Urothelium cell line (cell line): ENCODE results near the gene C2orf92.

Experiments
- DNase-seq: peaks from one replicate; pipeline ENCODE4 v3.0.0; 2011; ENCODE audit warnings: low spot score, mixed read lengths
- FAIRE-seq: peaks from 2 replicates; lab custom pipeline; 2011; peaks lifted over from hg19 to GRCh38; lab: Jason Lieb, UNC

C2orf92 gene

GRCh38 chr2:97740590-97741182 is 71.2 kb downstream of the C2orf92 start:
- FAIRE-seq: no peak
- DNase-seq: peak; percentile 56

- FAIRE-seq: no peak
- DNase-seq: no peak
Measured at GRCh38 chr2:97741251-97741650, 71.7 kb downstream of the C2orf92 start.

- no peak for DNase-seq
- FAIRE-seq: no peak
Measured at GRCh38 chr2:97741686-97742085, 72.2 kb downstream of the C2orf92 start.

- no peak for FAIRE-seq
- DNase-seq: no peak
Measured at GRCh38 chr2:97742381-97742847, 72.9 kb downstream of the C2orf92 start.

GRCh38 chr2:97743913-97744312 is 74.4 kb downstream of the C2orf92 start:
- DNase-seq: no peak
- no peak for FAIRE-seq

DNA sequence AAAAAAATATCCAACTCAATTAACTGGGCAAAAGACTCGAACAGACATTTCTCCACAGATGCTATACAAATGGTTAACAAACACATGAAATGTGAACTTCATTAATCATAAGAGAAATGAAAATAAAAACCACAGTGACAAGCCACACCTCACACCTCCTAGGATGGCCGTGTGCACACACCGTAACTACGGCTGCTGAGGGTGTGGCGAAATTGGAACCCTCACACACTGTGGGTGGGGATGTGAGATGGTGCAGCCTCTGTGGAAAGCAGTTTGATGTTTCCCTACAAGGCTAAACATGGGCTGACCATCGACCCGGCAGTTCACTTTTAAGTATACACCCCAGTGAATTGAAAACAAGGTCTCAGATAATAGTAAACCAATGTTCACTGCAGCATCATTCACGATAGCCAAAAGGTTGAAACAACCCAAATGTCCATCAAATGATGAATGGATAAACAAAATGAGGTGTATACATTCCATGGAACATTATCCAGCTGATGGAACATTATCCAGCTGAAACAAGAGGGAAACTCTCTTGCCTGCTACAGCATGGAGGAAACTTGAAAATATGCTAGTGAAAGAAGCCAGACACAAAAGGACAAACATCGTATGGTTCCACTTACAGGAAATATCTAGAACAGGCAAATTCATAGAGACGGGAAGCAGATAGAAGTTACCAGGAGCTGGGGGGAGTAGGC is 76.1 kb downstream of the C2orf92 start:
- FAIRE-seq: no peak
- DNase-seq: no peak

- DNase-seq (no peak), FAIRE-seq (no peak)
Measured at GRCh38 chr2:97747285-97747684, 77.8 kb downstream of the C2orf92 start.

GRCh38 chr2:97747716-97748115 is 78.2 kb downstream of the C2orf92 start:
- FAIRE-seq (no peak), DNase-seq (no peak)

GRCh38 chr2:97749581-97749980 is 80.1 kb downstream of the C2orf92 start:
- no peak for FAIRE-seq
- no peak for DNase-seq

GRCh38 chr2:97750017-97750416 is 80.5 kb downstream of the C2orf92 start:
- DNase-seq: no peak

DNA sequence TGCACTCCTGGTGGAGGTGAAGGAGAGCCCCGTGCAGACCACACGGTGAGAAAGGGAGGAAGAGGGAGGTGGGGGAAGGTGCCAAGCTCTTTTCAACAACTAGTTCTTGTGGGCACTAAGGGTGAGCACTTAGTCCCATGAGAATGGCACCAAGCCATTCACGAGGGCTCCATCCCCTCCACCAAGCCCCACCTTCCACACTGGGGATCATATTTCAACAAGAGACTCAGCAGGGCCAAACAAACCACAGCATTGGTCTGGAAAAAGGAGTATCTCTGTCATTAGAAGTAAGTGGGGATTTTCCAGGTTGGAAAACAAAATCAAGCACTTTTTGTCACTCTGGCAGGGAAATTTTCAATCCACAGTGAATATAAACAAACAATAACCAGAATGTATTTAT is 82.2 kb downstream of the C2orf92 start:
- DNase-seq (no peak), FAIRE-seq (no peak)

More at GRCh38 chr2:97750017-97750416, 80.5 kb downstream of the C2orf92 start:
- no peak for FAIRE-seq
